Stimulated activated CD8-positive, alpha-beta memory T cell treated with anti-CD3 and anti-CD28 coated beads, Interleukin-15, amount 100 ng/mL, for 1 hour (primary cell): ENCODE measurements around the gene ASB15.
"Not testable (repeated sequence)": the region's sequence is repeated elsewhere in the genome, so short reads cannot be mapped to it uniquely, and the experiment has no call there.

Experiments used
- DNase-seq: peaks from one replicate; pipeline ENCODE4 v3.0.0-alpha.2; 2020; ENCODE audit warnings: low read depth

ASB15 gene

DNA sequence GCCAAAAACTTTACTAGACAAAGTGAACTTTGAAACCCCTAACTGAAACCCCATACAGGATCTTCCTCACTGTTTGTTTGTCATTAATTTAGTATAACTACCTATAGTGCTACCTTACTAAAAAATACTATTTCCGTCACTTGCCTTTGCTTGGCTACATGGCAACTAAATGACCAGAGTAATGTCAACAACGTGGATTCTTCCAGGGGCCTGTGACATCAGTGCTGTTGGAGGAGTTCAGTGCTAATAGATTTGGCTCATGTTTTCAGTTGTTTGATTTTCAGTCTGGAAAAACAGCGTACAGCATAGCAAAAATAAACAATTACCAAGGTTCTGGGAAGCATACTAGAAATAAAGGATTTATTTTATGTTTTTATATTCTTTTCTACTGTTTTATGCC is 3.0 kb upstream of the ASB15 start:
- DNase-seq: no peak

DNA sequence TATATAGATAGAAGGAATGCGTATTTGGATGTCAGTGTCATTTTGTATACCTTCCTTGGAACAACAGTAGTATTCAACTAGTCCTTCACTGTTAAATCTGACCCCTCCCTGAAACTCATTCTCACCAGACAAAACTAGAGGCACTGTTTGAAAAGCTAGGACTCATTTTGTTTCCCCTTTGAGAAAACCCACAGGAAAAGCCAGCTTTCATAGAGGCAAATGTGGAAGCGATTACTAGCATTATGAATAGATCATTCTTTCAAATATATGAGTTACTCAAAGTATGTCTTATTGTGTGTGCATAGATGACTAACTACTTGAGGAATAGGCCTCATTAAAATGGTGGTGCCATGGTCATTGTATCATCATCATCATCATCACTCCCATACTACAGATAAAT is 1.9 kb upstream of the ASB15 start:
- DNase-seq: no peak

DNA sequence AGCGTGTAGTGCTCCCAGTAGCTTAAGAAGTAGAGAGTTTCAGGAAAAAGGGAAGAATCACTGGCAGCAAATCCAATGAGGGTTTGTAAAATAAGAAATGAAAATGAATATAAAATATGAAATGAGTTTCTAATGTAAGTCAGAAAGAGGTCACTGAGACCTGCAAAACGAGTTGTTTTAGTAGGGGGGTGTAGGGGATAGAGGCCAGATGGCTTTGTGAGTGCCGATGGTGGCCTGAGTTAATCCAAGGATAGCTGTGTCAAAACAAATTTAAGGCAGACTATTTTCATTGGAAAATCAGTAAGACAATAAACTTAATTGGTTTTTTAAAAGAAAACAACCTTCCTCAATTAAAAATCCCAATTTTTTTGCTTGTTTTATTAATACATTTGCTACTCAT is 745 bp upstream of the ASB15 start:
- DNase-seq: no peak

GRCh38 chr7:123602648-123603047 is 1.0 kb downstream of the ASB15 start:
- DNase-seq: no peak

GRCh38 chr7:123604739-123605138 is 3.1 kb downstream of the ASB15 start:
- no peak for DNase-seq

GRCh38 chr7:123607423-123607975 is 5.9 kb downstream of the ASB15 start:
- no peak for DNase-seq

- DNase-seq: no peak
Observed at GRCh38 chr7:123608991-123609882, 7.6 kb downstream of the ASB15 start.

GRCh38 chr7:123609883-123610239 is 8.2 kb downstream of the ASB15 start:
- no peak for DNase-seq

- no peak for DNase-seq
Observed at GRCh38 chr7:123612024-123612423, 10.4 kb downstream of the ASB15 start.

GRCh38 chr7:123615344-123615743 is 13.7 kb downstream of the ASB15 start:
- no peak for DNase-seq

DNA sequence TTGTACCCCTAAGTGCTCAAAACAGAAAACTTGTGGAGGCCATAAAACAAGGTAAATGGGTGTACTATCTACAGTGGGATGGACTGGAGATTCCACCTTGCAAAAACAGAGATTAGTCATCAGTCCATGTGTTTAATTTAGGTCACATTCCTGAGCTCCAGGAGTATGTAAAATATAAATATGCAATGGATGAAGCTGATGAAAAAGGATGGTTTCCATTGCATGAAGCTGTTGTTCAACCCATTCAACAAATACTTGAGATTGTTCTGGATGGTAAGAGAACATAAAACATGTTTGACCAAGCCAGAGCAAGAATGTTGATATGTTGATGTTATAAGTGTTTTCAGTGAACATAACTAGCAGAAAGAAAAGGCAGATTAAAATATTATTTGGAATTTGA is 14.6 kb downstream of the ASB15 start:
- DNase-seq: no peak

GRCh38 chr7:123621707-123622106 is 20.1 kb downstream of the ASB15 start:
- no peak for DNase-seq

GRCh38 chr7:123622660-123623386 is 21.2 kb downstream of the ASB15 start:
- DNase-seq: no peak

- peak; percentile 26 for DNase-seq
Observed at GRCh38 chr7:123624527-123625183, 23.0 kb downstream of the ASB15 start.

GRCh38 chr7:123625254-123625653 is 23.6 kb downstream of the ASB15 start:
- DNase-seq: no peak

GRCh38 chr7:123627851-123628250 is 26.2 kb downstream of the ASB15 start:
- DNase-seq: no peak

DNA sequence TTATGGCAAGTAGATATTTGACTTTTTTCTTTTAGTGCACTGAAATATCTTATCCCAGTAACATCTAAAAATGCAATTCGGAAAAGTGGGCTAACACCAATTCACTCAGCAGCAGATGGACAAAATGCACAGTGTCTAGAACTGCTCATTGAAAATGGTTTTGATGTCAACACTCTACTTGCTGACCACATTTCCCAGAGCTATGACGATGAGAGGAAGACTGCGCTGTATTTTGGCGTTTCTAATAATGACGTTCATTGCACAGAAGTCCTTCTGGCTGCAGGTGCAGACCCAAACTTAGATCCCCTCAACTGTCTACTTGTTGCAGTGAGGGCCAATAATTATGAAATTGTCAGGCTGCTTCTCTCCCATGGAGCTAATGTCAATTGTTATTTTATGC is 27.2 kb downstream of the ASB15 start:
- DNase-seq: no peak

GRCh38 chr7:123629281-123629680 is 27.7 kb downstream of the ASB15 start:
- no peak for DNase-seq

- DNase-seq: no peak
Observed at GRCh38 chr7:123632808-123633207, 31.2 kb downstream of the ASB15 start.

GRCh38 chr7:123633553-123633952 is 31.9 kb downstream of the ASB15 start:
- no peak for DNase-seq

- DNase-seq: not testable (repeated sequence)
Observed at GRCh38 chr7:123634011-123634573, 32.5 kb downstream of the ASB15 start.
